Ectodermal cell (in vitro differentiated cells): ENCODE data around the gene CD8B2.

Experiments used
- H3K27ac ChIP-seq: 2 replicates; pipeline ENCODE4 v1.7.0; 2013; ENCODE audit warnings: mild to moderate bottlenecking, low read depth, low read length; ENCODE audit not compliant: insufficient read depth, poor library complexity, severe bottlenecking
- H3K27me3 ChIP-seq: 2 replicates; pipeline ENCODE4 v1.7.0; 2013; ENCODE audit warnings: mild to moderate bottlenecking, low read length; ENCODE audit not compliant: insufficient read depth, control insufficient read depth, poor library complexity, severe bottlenecking
- H3K36me3 ChIP-seq: one replicate; pipeline ENCODE4 v1.7.0; 2013; ENCODE audit warnings: low read length; ENCODE audit not compliant: control insufficient read depth, insufficient read depth
- H3K4me1 ChIP-seq: one replicate; pipeline ENCODE4 v1.7.0; 2013; ENCODE audit warnings: low read length; ENCODE audit not compliant: control insufficient read depth, insufficient read depth
- H3K4me3 ChIP-seq: 2 replicates; pipeline ENCODE4 v1.7.0; 2013; ENCODE audit warnings: low read depth, low read length, control low read depth; ENCODE audit not compliant: insufficient read depth
- H3K9me3 ChIP-seq: 2 replicates; pipeline ENCODE4 v1.7.0; 2013; ENCODE audit warnings: mild to moderate bottlenecking, low read length, moderate library complexity; ENCODE audit not compliant: control insufficient read depth
- WGBS, 2 experiments: methylation state at CpG; one replicate each; pipeline ENCODE4 v1.1.7; 2013; ENCODE audit warnings: missing lambda C conversion rate in 2 of 2; 5-methylcytosine and 5-hydroxymethylcytosine counted together

The CD8B2 gene

DNA sequence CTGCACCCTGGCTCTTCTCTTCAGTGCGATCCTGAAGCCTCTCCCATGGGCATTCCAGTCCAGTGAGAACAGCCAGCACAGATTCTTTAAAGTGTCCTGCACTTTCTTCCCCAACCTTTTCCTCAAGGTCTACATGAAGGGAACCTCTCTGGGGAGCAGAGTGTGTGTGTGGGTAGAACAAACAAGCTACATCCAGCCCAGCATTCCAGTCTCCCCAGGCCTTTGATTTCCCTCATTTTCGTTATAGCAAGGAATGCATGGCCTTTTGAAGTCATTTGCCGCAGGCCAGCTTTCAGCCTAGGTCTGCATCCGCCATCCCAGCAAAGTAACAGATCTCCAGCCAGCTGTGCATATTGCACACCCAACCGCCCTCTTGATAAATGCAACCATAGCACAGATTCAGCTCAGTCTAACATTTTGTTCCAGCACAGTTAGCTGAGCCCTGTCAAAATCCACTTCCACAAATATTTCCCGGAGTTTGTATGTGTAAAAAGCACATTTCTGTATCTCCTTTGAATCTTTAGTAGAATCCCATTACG is 44.6 kb downstream of the CD8B2 start:
- Histone ChIP-seq H3K4me1 (peaks cover 3% of the 10 kb centered on the region), H3K36me3 (no peaks in the 10 kb centered on the region), H3K4me3 (no peak overlapping the region), H3K27ac (no peak overlapping the region), H3K27me3 (peaks cover 7% of the 10 kb centered on the region), H3K9me3 (no peaks in the 10 kb centered on the region)
- WGBS, 2 experiments, result 77 to 78% methylated on average over 6 to 7 of the region's 7 CpGs

DNA sequence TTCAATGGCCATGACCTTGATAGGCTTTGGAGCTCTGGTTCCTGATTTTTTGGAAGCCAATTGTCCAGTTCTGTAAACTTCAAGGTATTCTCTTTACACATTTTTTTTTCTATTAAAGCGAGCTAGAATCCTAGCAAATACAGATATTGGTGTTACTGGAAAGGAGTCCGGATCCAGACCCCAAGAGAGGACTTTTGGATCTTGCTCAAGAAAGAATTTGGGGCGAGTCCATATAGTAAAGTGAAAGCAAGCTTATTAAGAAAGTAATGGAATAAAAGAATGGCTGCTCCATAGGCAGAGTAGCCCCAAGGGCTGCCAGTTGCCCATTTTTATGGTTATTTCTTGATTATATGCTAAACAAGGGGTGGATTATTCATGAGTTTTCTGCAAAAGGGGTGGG is 45.1 kb downstream of the CD8B2 start:
- Histone ChIP-seq H3K4me1 (peaks cover 5% of the 10 kb centered on the region), H3K4me3 (no peak overlapping the region), H3K36me3 (no peaks in the 10 kb centered on the region), H3K27me3 (peaks cover 7% of the 10 kb centered on the region), H3K27ac (no peak overlapping the region), H3K9me3 (no peaks in the 10 kb centered on the region)
- 99% methylated on average over 3 of the region's 3 CpGs for WGBS, 2 experiments

DNA sequence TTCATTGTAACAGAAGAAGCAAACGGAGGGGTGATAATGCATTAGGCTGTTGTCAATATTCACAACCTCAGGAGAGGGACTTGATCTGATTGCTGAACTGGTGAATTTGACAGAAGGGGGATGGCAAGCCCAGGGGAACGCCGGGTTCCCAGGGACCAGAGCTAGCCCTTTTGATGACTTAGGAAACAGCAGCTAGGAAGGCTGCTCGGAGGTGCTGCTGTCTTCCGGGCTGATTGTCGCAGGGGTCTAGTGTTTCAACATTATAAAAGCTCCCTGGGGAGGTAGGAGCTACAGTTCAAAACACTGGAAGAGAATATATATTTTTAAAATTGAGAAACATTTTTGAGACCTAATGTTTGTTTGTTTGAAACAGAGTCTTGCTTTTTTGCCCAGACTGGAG is 47.3 kb downstream of the CD8B2 start:
- WGBS, 2 experiments, result 52 to 55% methylated on average over 6 of the region's 6 CpGs
- Histone ChIP-seq H3K4me1 (peaks cover 14% of the 10 kb centered on the region), H3K27ac (no peak overlapping the region), H3K27me3 (peaks cover 7% of the 10 kb centered on the region), H3K36me3 (no peaks in the 10 kb centered on the region), H3K4me3 (no peak overlapping the region), H3K9me3 (no peaks in the 10 kb centered on the region)

DNA sequence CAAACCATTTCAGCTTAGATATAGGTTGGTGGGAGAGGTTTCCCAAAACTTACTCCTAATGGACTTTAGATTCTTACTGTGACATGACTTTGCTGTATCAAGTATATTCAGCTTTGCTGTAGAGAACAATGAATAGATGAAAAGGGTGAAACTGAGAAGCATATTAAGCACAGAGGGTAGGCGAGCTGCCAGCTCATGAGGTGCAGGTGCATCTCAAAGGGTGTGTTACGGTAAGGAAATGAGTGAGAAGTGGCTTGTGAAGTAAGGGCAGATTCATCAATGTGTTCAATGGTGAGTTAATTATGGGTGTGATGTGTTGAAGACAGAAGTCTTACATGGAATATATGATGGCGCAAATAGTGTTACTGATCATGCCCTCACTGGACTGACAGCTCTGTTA is 49.3 kb downstream of the CD8B2 start:
- H3K9me3 ChIP-seq, result no peaks in the 10 kb centered on the region
- 94 to 97% methylated on average over 3 of the region's 3 CpGs for WGBS, 2 experiments
- H3K27me3 ChIP-seq, result peaks cover 10% of the 10 kb centered on the region

DNA sequence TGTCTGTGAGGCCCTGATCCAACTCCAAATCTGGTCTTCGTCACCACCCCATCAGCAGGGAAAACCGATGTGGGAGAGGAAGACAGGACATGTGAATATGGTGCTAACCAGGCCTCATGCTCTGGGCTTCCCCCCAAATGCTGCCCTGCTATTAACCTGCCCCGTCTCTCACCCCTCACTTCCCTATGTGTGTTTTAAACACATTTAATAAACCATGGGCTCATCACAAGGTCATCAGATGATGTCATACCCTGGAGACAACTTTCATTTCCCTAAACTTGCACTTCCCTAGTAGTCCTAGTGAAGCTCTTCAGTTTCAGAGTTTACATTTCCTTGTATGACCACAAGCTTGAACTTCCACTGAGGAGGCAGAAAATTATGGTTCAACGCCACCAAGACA is 49.9 kb downstream of the CD8B2 start:
- H3K4me3 ChIP-seq, result no peak overlapping the region
- WGBS, 2 experiments, result 86 to 92% methylated on average over 4 of the region's 4 CpGs
- peaks cover 10% of the 10 kb centered on the region for H3K27me3 ChIP-seq
- H3K27ac ChIP-seq, result no peak overlapping the region
- H3K9me3 ChIP-seq, result no peaks in the 10 kb centered on the region
- peaks cover 11% of the 10 kb centered on the region for H3K4me1 ChIP-seq
- H3K36me3 ChIP-seq, result no peaks in the 10 kb centered on the region

More for the DNA sequence above, 49.3 kb downstream of the CD8B2 start:
- peaks cover 11% of the 10 kb centered on the region for H3K4me1 ChIP-seq
- H3K27ac ChIP-seq, result no peak overlapping the region
- H3K4me3 ChIP-seq, result no peak overlapping the region
- no peaks in the 10 kb centered on the region for H3K36me3 ChIP-seq

DNA sequence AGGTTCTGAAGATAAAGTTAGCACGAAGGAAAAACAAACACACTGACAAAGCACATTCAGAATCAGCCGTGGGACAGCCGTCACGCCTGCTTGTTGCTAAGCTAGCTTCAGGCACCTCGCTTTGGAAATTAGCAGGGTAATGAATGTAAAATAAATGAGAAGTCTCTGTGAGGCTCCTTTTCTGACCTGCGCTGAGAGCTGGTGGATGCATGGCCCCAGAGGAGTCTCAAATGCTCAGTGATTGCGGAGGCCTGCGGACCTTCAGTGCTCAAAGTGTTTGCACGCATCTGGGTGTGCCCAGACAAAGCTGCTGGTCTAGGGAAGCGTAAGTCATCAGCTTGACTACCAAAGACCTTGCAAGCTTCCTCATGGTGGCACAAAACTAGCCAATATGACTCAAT is 50.6 kb downstream of the CD8B2 start:
- no peak overlapping the region for H3K4me3 ChIP-seq
- H3K27ac ChIP-seq, result no peak overlapping the region
- peaks cover 11% of the 10 kb centered on the region for H3K4me1 ChIP-seq
- 66 to 70% methylated on average over 10 of the region's 10 CpGs for WGBS, 2 experiments
- peaks cover 11% of the 10 kb centered on the region for H3K27me3 ChIP-seq
- no peaks in the 10 kb centered on the region for H3K36me3 ChIP-seq
- no peaks in the 10 kb centered on the region for H3K9me3 ChIP-seq

DNA sequence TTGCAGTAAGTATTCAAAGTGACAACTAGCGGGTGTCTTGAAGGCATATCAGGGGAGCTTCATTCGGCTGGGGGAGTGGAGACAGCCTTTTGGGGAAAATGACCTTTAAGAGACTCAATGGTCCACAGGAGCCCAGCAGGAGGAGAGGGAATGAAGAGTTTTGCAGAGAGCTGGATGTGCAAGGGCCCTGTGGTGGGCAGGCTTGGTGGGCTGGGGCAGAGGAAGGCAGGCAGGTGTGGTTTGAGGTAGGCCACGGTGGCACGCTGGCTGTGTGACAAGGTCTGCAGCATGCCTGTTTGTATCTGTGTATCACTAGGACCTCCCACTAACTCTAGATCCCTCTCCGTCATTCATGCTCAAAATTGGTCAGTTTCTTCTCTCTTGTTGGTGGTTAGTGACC is 53.7 kb downstream of the CD8B2 start:
- Histone ChIP-seq H3K27me3 (peaks cover 9% of the 10 kb centered on the region), H3K9me3 (no peaks in the 10 kb centered on the region), H3K4me3 (no peak overlapping the region), H3K36me3 (no peaks in the 10 kb centered on the region), H3K27ac (no peak overlapping the region), H3K4me1 (peaks cover 11% of the 10 kb centered on the region)
- 91 to 94% methylated on average over 5 of the region's 5 CpGs for WGBS, 2 experiments

DNA sequence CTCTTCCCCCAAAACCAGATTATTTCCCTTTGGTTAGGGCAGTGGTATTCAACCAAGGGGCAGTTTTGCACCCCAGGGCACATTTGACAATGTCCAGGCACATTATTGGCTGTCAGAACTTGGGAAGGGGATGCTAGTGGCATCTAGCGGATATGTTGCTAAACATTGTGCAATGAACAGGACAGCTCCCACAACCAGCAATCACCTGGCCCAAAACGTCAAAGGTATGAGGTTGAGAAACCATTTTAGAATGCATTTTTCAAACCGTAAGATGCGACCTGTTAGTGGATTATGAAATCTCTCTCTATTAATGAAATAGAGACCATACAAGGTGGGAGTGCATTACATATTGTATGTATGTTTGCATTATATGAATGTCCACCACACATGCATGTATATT is 54.2 kb downstream of the CD8B2 start:
- no peaks in the 10 kb centered on the region for H3K36me3 ChIP-seq
- H3K27me3 ChIP-seq, result peaks cover 9% of the 10 kb centered on the region
- peaks cover 11% of the 10 kb centered on the region for H3K4me1 ChIP-seq
- H3K9me3 ChIP-seq, result no peaks in the 10 kb centered on the region
- no peak overlapping the region for H3K27ac ChIP-seq
- H3K4me3 ChIP-seq, result no peak overlapping the region
- WGBS, 2 experiments, result 93 to 95% methylated on average over 4 of the region's 4 CpGs

DNA sequence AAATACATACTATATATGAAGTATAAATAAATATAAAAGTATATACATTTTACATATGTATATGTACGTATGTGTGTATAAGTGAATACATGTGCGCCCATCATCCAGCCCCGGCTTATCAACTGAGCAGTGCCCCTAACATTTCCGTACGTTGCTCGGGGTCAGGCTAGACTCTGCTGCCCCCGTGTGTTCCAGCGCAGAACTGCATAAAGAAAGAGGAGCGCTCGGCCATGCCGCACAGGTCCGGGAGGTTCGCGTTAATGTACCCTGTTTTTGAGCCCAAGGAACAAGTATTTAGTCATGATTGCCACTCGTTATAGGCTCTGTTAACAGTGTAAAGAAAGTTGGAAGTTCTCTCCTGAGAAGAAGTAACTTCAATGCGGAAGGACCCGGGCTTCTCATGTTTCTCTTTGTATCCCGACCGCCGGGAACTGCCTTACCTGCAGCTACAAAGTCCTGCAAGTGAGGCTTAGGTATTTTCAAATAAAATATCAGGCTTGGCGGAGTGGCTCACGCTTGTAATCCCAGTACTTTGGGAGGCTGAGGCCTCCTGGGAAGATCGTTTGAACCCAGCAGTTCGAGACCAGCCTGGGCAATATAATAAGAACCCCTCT is 55.7 kb downstream of the CD8B2 start:
- peaks cover 3% of the 10 kb centered on the region for H3K4me1 ChIP-seq
- H3K4me3 ChIP-seq, result no peak overlapping the region
- H3K27me3 ChIP-seq, result peaks cover 9% of the 10 kb centered on the region
- no peaks in the 10 kb centered on the region for H3K36me3 ChIP-seq
- H3K27ac ChIP-seq, result no peak overlapping the region
- no peaks in the 10 kb centered on the region for H3K9me3 ChIP-seq
- WGBS, 2 experiments, result 20 to 24% methylated on average over 23 to 24 of the region's 24 CpGs

DNA sequence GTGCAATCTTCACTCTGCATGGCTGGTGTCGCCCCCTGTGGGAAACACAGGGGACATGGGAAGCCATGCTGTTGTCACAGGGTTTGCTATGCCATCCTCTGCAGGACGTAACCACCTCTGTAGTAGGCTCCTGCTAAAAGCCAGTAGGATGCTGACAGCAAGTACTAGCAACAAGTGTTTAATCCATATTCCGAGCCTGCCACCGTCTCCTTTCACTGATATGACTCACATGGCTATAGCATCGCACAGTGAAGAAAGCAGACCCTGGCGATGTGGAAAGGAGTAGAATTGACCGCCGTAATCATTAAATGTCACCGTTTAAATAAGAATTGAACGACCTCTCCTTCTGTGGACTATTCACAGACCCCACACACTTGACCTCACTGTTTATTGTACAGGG is 57.8 kb downstream of the CD8B2 start:
- Histone ChIP-seq H3K4me3 (no peak overlapping the region), H3K27ac (no peak overlapping the region)
- WGBS, 2 experiments, result 95% methylated on average over 10 of the region's 10 CpGs

More for the DNA sequence above, 57.8 kb downstream of the CD8B2 start:
- Histone ChIP-seq H3K36me3 (no peaks in the 10 kb centered on the region), H3K9me3 (no peaks in the 10 kb centered on the region), H3K27me3 (peaks cover 9% of the 10 kb centered on the region), H3K4me1 (no peaks in the 10 kb centered on the region)
